Cardiac fibroblast (primary cell): Measurements from ENCODE around the gene APMAP.

ENCODE experiments used
- DNase-seq, 2 donors: peaks; one replicate each; pipeline versions ENCODE4 v3.0.0 to v3.0.0-alpha.2; 2010; ENCODE audit warnings: low read depth in 2 of 2
- H3K4me3 ChIP-seq, 2 donors: replicated peaks in 1 of 2; 1 replicate in 1 of 2; 2 replicates in 1 of 2; pipeline ENCODE4 v1.5.1; 2011; ENCODE audit warnings: low read depth in 2 of 2, low read length in 2 of 2, mild to moderate bottlenecking in 2 of 2, moderate library complexity in 1 of 2
- CTCF ChIP-seq: IDR thresholded peaks from one replicate; pipeline ENCODE4 v1.5.1; 2011; ENCODE audit warnings: low read depth, mild to moderate bottlenecking, low read length, inconsistent platforms

APMAP gene

GRCh38 chr20:24992487-24993205 is at the start of gene APMAP:
TSS of gene APMAP (minus strand) at chr20:24992751. CDS start at chr20:24992688, 63 bp downstream.
- TF ChIP-seq CTCF, result no peak
- peak within 1 kb of the TSS; percentile 80 to 94 for H3K4me3 ChIP-seq
- DNase-seq, result peak; percentile 91 to 92

GRCh38 chr20:25041813-25042530 is 49.4 kb upstream of the APMAP start:
- no peak for DNase-seq
- H3K4me3 ChIP-seq, result no peak overlapping the region
- TF ChIP-seq CTCF, result no peak

- no peak overlapping the region for H3K4me3 ChIP-seq
- peak; percentile 66 to 93 for DNase-seq
- TF ChIP-seq CTCF, result no peak
Measured at GRCh38 chr20:25040438-25040831, 47.9 kb upstream of the APMAP start.

- DNase-seq, result peak; percentile 76 to 97
- no peak for TF ChIP-seq CTCF
- H3K4me3 ChIP-seq, result no peak overlapping the region
Measured at GRCh38 chr20:25039697-25040437, 47.3 kb upstream of the APMAP start.

- DNase-seq, result no peak
- no peak for TF ChIP-seq CTCF
Measured at GRCh38 chr20:25038591-25039015, 46.1 kb upstream of the APMAP start.

GRCh38 chr20:25038103-25038410 is 45.5 kb upstream of the APMAP start:
- no peak overlapping the region for H3K4me3 ChIP-seq
- no peak for DNase-seq
- TF ChIP-seq CTCF, result no peak

More at GRCh38 chr20:25038591-25039015, 46.1 kb upstream of the APMAP start:
- no peak overlapping the region for H3K4me3 ChIP-seq
